ENCODE data around the gene OR10D3.
"Not testable (repeated sequence)": the region's sequence is repeated elsewhere in the genome, so short reads cannot be mapped to it uniquely, and the experiment has no call there.

The OR10D3 gene

GRCh38 chr11:124207102-124207792 is 24.1 kb downstream of the OR10D3 start:
- Histone ChIP-seq H3K9me3 (ENCODE audit: control insufficient read depth, insufficient read depth, low read length) (no peaks in the 10 kb centered on the region), H3K4me1 (ENCODE audit: insufficient read depth, low read length) (no peaks in the 10 kb centered on the region), H3K36me3 (ENCODE audit: insufficient read depth, low read length) (no peaks in the 10 kb centered on the region), H3K9ac (ENCODE audit: low read depth, low read length) (no peak overlapping the region)

DNA sequence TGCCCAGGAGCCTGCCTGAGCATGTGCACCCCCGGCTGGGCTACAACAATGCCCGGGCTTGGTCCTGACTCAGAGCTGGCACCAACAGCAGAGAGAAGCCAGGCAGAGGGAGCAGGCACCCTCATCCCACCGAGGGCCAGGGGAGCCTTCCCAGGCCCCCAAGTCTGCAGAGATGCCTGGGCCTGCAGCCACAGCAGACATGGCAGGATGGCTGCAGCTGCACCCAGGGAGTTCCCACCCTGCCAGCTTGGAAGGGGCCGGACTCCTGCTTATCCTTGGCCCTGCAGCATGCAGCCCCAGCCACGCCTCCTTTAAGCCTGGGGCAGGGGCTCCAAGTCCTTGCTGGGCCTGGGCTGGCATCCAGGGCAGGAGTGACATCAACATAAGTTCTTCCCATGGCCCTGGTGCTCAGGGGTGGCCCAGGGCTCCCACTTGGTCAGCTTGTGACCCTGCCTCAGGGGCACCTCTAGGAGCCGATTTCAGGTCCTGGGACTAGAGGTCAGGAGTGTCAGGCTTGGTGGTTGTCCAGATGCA is 26.7 kb downstream of the OR10D3 start:
- Histone ChIP-seq H3K9me3 (ENCODE audit: control insufficient read depth, insufficient read depth, low read length) (no peaks in the 10 kb centered on the region), H3K36me3 (ENCODE audit: insufficient read depth, low read length) (no peaks in the 10 kb centered on the region), H3K4me1 (ENCODE audit: insufficient read depth, low read length) (no peaks in the 10 kb centered on the region), H3K9ac (ENCODE audit: low read depth, low read length) (no peak overlapping the region)

DNA sequence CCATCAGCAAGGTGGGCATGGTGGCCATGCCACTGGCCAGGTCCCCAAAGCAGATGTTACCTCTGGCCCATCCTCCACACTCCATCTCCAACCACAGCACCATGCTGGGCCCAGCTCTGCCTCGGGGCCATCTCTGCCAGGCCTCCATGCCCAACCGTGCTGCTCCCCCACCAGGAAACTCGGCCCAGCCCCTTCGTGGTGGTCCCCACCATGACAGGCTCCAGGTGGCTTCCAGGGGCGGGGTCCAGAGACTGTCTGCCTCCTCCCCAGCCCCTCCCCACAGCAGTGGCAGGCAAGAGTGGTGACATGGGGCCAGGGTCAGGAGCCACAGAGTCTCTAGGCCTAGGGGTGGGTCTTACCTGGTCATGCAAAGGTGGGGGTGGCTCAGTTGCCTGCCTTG is 27.3 kb downstream of the OR10D3 start:
- no peak overlapping the region for H3K9ac ChIP-seq (ENCODE audit: low read depth, low read length)
- no peaks in the 10 kb centered on the region for H3K9me3 ChIP-seq (ENCODE audit: control insufficient read depth, insufficient read depth, low read length)
- no peaks in the 10 kb centered on the region for H3K36me3 ChIP-seq (ENCODE audit: insufficient read depth, low read length)
- no peaks in the 10 kb centered on the region for H3K4me1 ChIP-seq (ENCODE audit: insufficient read depth, low read length)

GRCh38 chr11:124211321-124211720 is 28.2 kb downstream of the OR10D3 start:
- Histone ChIP-seq H3K9ac (ENCODE audit: low read depth, low read length) (no peak overlapping the region), H3K9me3 (ENCODE audit: control insufficient read depth, insufficient read depth, low read length) (no peaks in the 10 kb centered on the region), H3K4me1 (ENCODE audit: insufficient read depth, low read length) (no peaks in the 10 kb centered on the region), H3K36me3 (ENCODE audit: insufficient read depth, low read length) (no peaks in the 10 kb centered on the region)

DNA sequence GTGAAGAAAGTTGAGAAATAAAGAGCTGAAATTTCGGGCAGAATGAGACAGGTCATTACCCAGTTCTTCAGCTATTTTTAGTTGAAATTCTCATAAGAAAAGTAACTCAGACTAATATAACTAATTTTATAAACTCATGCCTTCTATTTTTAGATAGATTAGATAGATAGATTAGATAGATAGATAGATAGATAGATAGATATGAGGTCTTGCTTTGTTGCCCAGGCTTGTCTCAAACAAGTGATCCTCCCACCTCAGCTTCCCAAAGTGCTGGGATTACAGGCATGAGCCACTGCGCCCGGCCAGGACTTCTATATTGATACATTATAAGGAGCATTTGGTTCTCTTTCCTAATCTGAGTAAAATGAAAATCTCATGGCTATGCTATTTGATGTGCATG is 30.9 kb downstream of the OR10D3 start:
- no peak overlapping the region for H3K9ac ChIP-seq (ENCODE audit: low read depth, low read length)
- no peaks in the 10 kb centered on the region for H3K36me3 ChIP-seq (ENCODE audit: insufficient read depth, low read length)
- H3K9me3 ChIP-seq (ENCODE audit: control insufficient read depth, insufficient read depth, low read length): no peaks in the 10 kb centered on the region

GRCh38 chr11:124219126-124219525 is 36.0 kb downstream of the OR10D3 start:
- Histone ChIP-seq H3K36me3 (ENCODE audit: insufficient read depth, low read length) (no peaks in the 10 kb centered on the region), H3K9ac (ENCODE audit: low read depth, low read length) (no peak overlapping the region), H3K4me1 (ENCODE audit: insufficient read depth, low read length) (no peaks in the 10 kb centered on the region), H3K9me3 (ENCODE audit: control insufficient read depth, insufficient read depth, low read length) (no peaks in the 10 kb centered on the region)

More for the DNA sequence above, 30.9 kb downstream of the OR10D3 start:
- no peaks in the 10 kb centered on the region for H3K4me1 ChIP-seq (ENCODE audit: insufficient read depth, low read length)

GRCh38 chr11:124222407-124222806 is 39.3 kb downstream of the OR10D3 start:
- H3K9ac ChIP-seq (ENCODE audit: low read depth, low read length): no peak overlapping the region
- no peaks in the 10 kb centered on the region for H3K4me1 ChIP-seq (ENCODE audit: insufficient read depth, low read length)
- no peaks in the 10 kb centered on the region for H3K36me3 ChIP-seq (ENCODE audit: insufficient read depth, low read length)
- H3K9me3 ChIP-seq (ENCODE audit: control insufficient read depth, insufficient read depth, low read length): no peaks in the 10 kb centered on the region

GRCh38 chr11:124224618-124225423 is 41.7 kb downstream of the OR10D3 start:
- H3K4me1 ChIP-seq (ENCODE audit: insufficient read depth, low read length); H3K9ac ChIP-seq (ENCODE audit: low read depth, low read length); H3K36me3 ChIP-seq (ENCODE audit: insufficient read depth, low read length); H3K9me3 ChIP-seq (ENCODE audit: control insufficient read depth, insufficient read depth, low read length): not testable (repeated sequence)

DNA sequence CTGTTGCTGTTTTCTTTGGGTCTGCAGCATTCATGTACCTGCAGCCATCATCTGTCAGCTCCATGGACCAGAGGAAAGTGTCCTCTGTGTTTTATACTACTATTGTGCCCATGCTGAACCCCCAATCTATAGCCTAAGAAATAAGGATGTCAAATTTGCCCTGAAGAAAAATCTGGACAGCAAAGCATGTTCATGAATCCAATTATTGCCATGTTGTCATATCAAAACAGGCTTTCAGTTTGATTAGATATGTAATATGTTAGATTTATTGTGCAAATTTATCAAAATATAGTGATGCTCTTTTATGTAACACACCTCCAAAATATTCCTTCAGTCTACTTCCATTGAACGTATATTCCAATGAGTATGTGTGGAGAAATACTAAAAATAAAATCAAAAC is 42.3 kb downstream of the OR10D3 start:
- H3K9ac ChIP-seq (ENCODE audit: low read depth, low read length): no peak overlapping the region
- H3K9me3 ChIP-seq (ENCODE audit: control insufficient read depth, insufficient read depth, low read length): no peaks in the 10 kb centered on the region
- H3K36me3 ChIP-seq (ENCODE audit: insufficient read depth, low read length): no peaks in the 10 kb centered on the region
- no peaks in the 10 kb centered on the region for H3K4me1 ChIP-seq (ENCODE audit: insufficient read depth, low read length)

DNA sequence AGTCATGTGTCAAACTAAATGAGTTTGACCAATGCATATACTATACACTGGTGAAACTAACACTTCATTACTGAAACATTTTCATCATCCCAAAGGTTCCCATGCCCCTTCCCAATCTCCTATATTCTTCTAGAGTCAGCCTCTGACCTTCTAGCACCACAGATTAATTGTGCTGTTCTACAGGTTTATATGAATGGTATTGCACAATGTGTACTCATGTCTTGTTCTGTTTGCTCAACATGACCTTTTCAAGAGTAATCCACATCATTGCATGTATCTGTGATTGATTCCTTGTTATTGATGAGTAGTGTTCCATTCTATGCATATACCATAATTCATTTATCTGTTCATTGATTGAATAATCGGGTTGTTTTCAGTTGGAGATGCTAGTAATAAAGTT is 50.2 kb downstream of the OR10D3 start:
- Histone ChIP-seq H3K9ac (ENCODE audit: low read depth, low read length) (no peak overlapping the region), H3K9me3 (ENCODE audit: control insufficient read depth, insufficient read depth, low read length) (no peaks in the 10 kb centered on the region), H3K4me1 (ENCODE audit: insufficient read depth, low read length) (no peaks in the 10 kb centered on the region), H3K36me3 (ENCODE audit: insufficient read depth, low read length) (no peaks in the 10 kb centered on the region)

Data from ES-I3 (cell line).